ENCODE data around the gene DOCK3. TPM values are rescaled to one million over a fixed set of nuclear protein-coding genes. Genes with fewer than 3 reads are reported as not detected.
"Not testable (repeated sequence)": the region's sequence is repeated elsewhere in the genome, so short reads cannot be mapped to it uniquely, and the experiment has no call there.

The DOCK3 gene
- total RNA-seq, 5 donors from 2014 or later (not counting 1 experiment from before 2014, with no cell fraction given) = 2.0 to 3.2 (median 2.6) TPM

DNA sequence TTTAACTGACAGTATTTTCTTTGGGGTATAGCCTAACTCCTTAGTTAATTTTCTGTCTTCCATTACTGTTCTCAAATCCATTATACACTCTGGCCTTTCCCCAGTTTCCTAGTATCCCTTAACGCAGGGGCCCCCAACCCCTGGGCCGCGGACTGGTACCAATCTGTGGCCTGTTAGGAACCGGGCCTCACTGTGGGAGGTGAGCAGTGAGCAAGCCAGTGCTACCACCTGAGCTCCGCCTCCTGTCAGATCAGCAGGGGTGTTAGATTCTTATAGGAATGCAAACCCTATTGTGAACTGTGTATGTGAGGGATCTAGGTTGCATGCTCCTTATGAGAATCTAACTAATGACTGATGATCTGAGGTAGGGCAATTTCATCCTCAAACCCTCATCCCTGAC is 75.1 kb downstream of the DOCK3 start:
- ChIA-PET POLR2A (no interaction called here), CTCF (no interaction called here)
- Histone ChIP-seq H3K4me1 (ENCODE audit: control insufficient read depth in 1 of 2, extremely low read depth in 1 of 2, insufficient read depth in 2 of 2, low read length in 2 of 2) (no peaks in the 10 kb centered on the region), H3K4me3 (ENCODE audit: control insufficient read depth in 1 of 2, extremely low read depth in 1 of 2, low read length in 1 of 2) (no peak overlapping the region), H3K9me3 (no peaks in the 10 kb centered on the region), H3K27ac (ENCODE audit: low read length) (no peak overlapping the region), H3K27me3 (replicated peaks in 1 of 2; ENCODE audit: control insufficient read depth in 2 of 2, extremely low read depth in 1 of 2, insufficient read depth in 2 of 2, low read length in 1 of 2) (no peaks in the 10 kb centered on the region), H3K36me3 (ENCODE audit: control insufficient read depth in 2 of 2, extremely low read depth in 1 of 2, insufficient read depth in 1 of 2, low read length in 1 of 2) (no peaks in the 10 kb centered on the region)
- Mint-ChIP-seq H3K27ac (no peak overlapping the region), H3K4me3 (no peak overlapping the region), H3K36me3 (no peaks in the 10 kb centered on the region), H3K27me3 (no peaks in the 10 kb centered on the region), H3K9me3 (no peaks in the 10 kb centered on the region), H3K4me1 (no peaks in the 10 kb centered on the region)
- DNase-seq (no peak), ATAC-seq (replicated peaks in 1 of 4) (no peak)
- 89% methylated on average over 5 of the region's 5 CpGs for WGBS (ENCODE audit: insufficient coverage)

GRCh38 chr3:50759015-50759414 is 84.3 kb downstream of the DOCK3 start:
- Mint-ChIP-seq H3K27ac (no peak overlapping the region), H3K36me3 (no peaks in the 10 kb centered on the region), H3K27me3 (no peaks in the 10 kb centered on the region), H3K9me3 (peaks cover 0 to 10% (median 4%) of the 10 kb centered on the region in 3 donors), H3K4me1 (no peaks in the 10 kb centered on the region), H3K4me3 (no peak overlapping the region)
- no peak overlapping the region for H3K27ac ChIP-seq (ENCODE audit: low read length)
- no peak overlapping the region for H3K4me3 ChIP-seq (ENCODE audit: control insufficient read depth in 1 of 2, extremely low read depth in 1 of 2, low read length in 1 of 2)
- ATAC-seq (replicated peaks in 1 of 4) = no peak
- DNase-seq = no peak
- no peaks in the 10 kb centered on the region for H3K4me1 ChIP-seq (ENCODE audit: control insufficient read depth in 1 of 2, extremely low read depth in 1 of 2, insufficient read depth in 2 of 2, low read length in 2 of 2)
- H3K27me3 ChIP-seq (replicated peaks in 1 of 2; ENCODE audit: control insufficient read depth in 2 of 2, extremely low read depth in 1 of 2, insufficient read depth in 2 of 2, low read length in 1 of 2) = no peaks in the 10 kb centered on the region
- ChIA-PET POLR2A (no interaction called here), CTCF (no interaction called here)
- no peaks in the 10 kb centered on the region for H3K36me3 ChIP-seq (ENCODE audit: control insufficient read depth in 2 of 2, extremely low read depth in 1 of 2, insufficient read depth in 1 of 2, low read length in 1 of 2)
- no CpG with 5 or more reads among the region's 5 CpGs for WGBS (ENCODE audit: insufficient coverage)
- H3K9me3 ChIP-seq = no peaks in the 10 kb centered on the region

DNA sequence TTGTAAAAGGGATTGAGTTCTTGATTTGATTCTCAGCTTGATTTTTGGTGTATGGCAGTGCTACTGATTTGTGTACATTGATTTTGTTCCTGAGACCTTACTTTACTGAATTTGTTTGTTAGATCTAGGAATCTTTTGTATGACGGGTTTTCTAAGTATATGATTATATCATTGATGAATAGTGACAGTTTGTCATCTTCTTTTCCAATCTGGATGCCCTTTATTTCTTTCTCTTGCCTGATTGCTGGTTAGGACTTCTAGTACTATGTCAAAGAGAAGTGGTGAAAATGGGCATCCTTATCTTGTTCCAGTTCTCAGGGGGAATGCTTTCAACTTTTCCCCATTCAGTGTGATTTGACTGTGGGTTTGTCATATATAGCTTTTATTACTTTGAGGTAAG is 103.0 kb downstream of the DOCK3 start:
- no peaks in the 10 kb centered on the region for H3K27me3 ChIP-seq (replicated peaks in 1 of 2; ENCODE audit: control insufficient read depth in 2 of 2, extremely low read depth in 1 of 2, insufficient read depth in 2 of 2, low read length in 1 of 2)
- no peak overlapping the region for H3K27ac ChIP-seq (ENCODE audit: low read length)
- Mint-ChIP-seq H3K27me3 (peaks cover 5 to 13% of the 10 kb centered on the region in 2 donors), H3K4me3 (no peak overlapping the region), H3K9me3 (peaks cover 1 to 7% (median 4%) of the 10 kb centered on the region in 3 donors), H3K36me3 (peaks cover 12% of the 10 kb centered on the region), H3K4me1 (no peaks in the 10 kb centered on the region), H3K27ac (no peak overlapping the region)
- H3K36me3 ChIP-seq (ENCODE audit: control insufficient read depth in 2 of 2, extremely low read depth in 1 of 2, insufficient read depth in 1 of 2, low read length in 1 of 2) = no peaks in the 10 kb centered on the region
- WGBS (ENCODE audit: insufficient coverage) = no CpG with 5 or more reads among the region's 1 CpG
- ChIA-PET POLR2A (interaction anchor here in 1 of 2 donors (0.6 kb wide), 1 partner anchor 14 kb away, joined by 3 read pairs; no protein-coding TSS in a partner anchor), CTCF (no interaction called here)
- H3K4me1 ChIP-seq (ENCODE audit: control insufficient read depth in 1 of 2, extremely low read depth in 1 of 2, insufficient read depth in 2 of 2, low read length in 2 of 2) = no peaks in the 10 kb centered on the region
- H3K4me3 ChIP-seq (ENCODE audit: control insufficient read depth in 1 of 2, extremely low read depth in 1 of 2, low read length in 1 of 2) = no peak overlapping the region
- no peak for ATAC-seq (replicated peaks in 1 of 4)
- no peak for DNase-seq
- no peaks in the 10 kb centered on the region for H3K9me3 ChIP-seq

DNA sequence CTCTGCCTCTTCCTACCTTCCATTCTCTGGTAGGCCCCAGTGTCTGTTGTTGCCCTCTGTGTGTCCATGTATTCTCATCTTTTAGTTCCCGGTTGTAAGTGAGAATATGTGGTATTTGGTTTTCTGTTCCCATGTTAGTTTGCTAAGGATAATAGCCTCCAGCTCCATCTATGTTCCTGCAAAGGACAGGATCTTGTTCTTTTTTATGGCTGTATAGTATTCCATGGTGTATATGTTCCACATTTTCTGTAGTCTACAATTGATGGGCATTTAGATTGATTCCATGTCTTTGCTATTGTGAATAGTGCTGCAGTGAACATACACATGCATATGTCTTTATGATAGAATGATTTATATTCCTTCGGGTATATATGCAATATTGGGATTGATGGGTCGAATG is 107.0 kb downstream of the DOCK3 start:
- peaks cover 11 to 24% (median 14%) of the 10 kb centered on the region in 3 donors for H3K9me3 Mint-ChIP-seq
- H3K9me3 ChIP-seq; H3K4me1 ChIP-seq (ENCODE audit: control insufficient read depth in 1 of 2, extremely low read depth in 1 of 2, insufficient read depth in 2 of 2, low read length in 2 of 2); CTCF ChIA-PET; H3K27me3 ChIP-seq (replicated peaks in 1 of 2; ENCODE audit: control insufficient read depth in 2 of 2, extremely low read depth in 1 of 2, insufficient read depth in 2 of 2, low read length in 1 of 2); DNase-seq; POLR2A ChIA-PET; H3K36me3 ChIP-seq (ENCODE audit: control insufficient read depth in 2 of 2, extremely low read depth in 1 of 2, insufficient read depth in 1 of 2, low read length in 1 of 2); ATAC-seq (replicated peaks in 1 of 4); H3K27ac ChIP-seq (ENCODE audit: low read length); H3K4me3 ChIP-seq (ENCODE audit: control insufficient read depth in 1 of 2, extremely low read depth in 1 of 2, low read length in 1 of 2); H3K4me1 Mint-ChIP-seq; H3K27ac Mint-ChIP-seq; H3K4me3 Mint-ChIP-seq: not testable (repeated sequence)
- peaks cover 3 to 11% of the 10 kb centered on the region in 2 donors for H3K27me3 Mint-ChIP-seq
- no CpG with 5 or more reads among the region's 3 CpGs for WGBS (ENCODE audit: insufficient coverage)
- peaks cover 29% of the 10 kb centered on the region for H3K36me3 Mint-ChIP-seq

DNA sequence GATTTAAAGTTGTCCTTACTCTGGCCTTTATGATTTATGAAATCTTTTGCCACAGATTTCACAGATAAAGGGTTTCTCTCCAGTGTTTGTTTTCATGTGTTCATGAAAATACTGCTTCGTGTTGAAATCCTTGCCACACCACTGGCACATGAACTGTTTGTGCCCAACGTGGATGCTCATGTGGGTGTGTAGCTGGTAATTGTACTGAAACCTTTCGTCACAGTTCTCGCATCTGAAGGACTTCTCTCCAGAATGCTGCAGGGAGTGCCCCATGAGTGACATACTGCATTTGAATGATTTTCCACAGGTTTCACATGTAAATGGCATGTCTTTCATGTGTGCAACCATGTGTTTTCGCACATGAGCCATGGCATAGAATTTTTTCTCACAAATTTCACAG is 111.9 kb downstream of the DOCK3 start:
- Mint-ChIP-seq H3K4me1 (no peaks in the 10 kb centered on the region), H3K27ac (no peak overlapping the region), H3K4me3 (no peak overlapping the region), H3K36me3 (peaks cover 27% of the 10 kb centered on the region), H3K9me3 (peaks cover 11 to 23% (median 14%) of the 10 kb centered on the region in 3 donors), H3K27me3 (peaks cover 2 to 8% of the 10 kb centered on the region in 2 donors)
- no peaks in the 10 kb centered on the region for H3K4me1 ChIP-seq (ENCODE audit: control insufficient read depth in 1 of 2, extremely low read depth in 1 of 2, insufficient read depth in 2 of 2, low read length in 2 of 2)
- WGBS (ENCODE audit: insufficient coverage) = 100% methylated on average over 4 of the region's 5 CpGs
- no peaks in the 10 kb centered on the region for H3K27me3 ChIP-seq (replicated peaks in 1 of 2; ENCODE audit: control insufficient read depth in 2 of 2, extremely low read depth in 1 of 2, insufficient read depth in 2 of 2, low read length in 1 of 2)
- H3K36me3 ChIP-seq (ENCODE audit: control insufficient read depth in 2 of 2, extremely low read depth in 1 of 2, insufficient read depth in 1 of 2, low read length in 1 of 2) = no peaks in the 10 kb centered on the region
- ChIA-PET POLR2A (no interaction called here), CTCF (no interaction called here)
- H3K27ac ChIP-seq (ENCODE audit: low read length) = no peak overlapping the region
- no peaks in the 10 kb centered on the region for H3K9me3 ChIP-seq
- ATAC-seq (replicated peaks in 1 of 4) = no peak
- no peak overlapping the region for H3K4me3 ChIP-seq (ENCODE audit: control insufficient read depth in 1 of 2, extremely low read depth in 1 of 2, low read length in 1 of 2)
- DNase-seq = no peak

- no CpG with 5 or more reads among the region's 3 CpGs for WGBS (ENCODE audit: insufficient coverage)
- H3K36me3 ChIP-seq (ENCODE audit: control insufficient read depth in 2 of 2, extremely low read depth in 1 of 2, insufficient read depth in 1 of 2, low read length in 1 of 2); H3K36me3 Mint-ChIP-seq; H3K27ac Mint-ChIP-seq; CTCF ChIA-PET; H3K9me3 Mint-ChIP-seq; DNase-seq; H3K4me3 ChIP-seq (ENCODE audit: control insufficient read depth in 1 of 2, extremely low read depth in 1 of 2, low read length in 1 of 2); H3K4me1 ChIP-seq (ENCODE audit: control insufficient read depth in 1 of 2, extremely low read depth in 1 of 2, insufficient read depth in 2 of 2, low read length in 2 of 2); H3K9me3 ChIP-seq; H3K27ac ChIP-seq (ENCODE audit: low read length); H3K4me1 Mint-ChIP-seq; H3K4me3 Mint-ChIP-seq; H3K27me3 ChIP-seq (replicated peaks in 1 of 2; ENCODE audit: control insufficient read depth in 2 of 2, extremely low read depth in 1 of 2, insufficient read depth in 2 of 2, low read length in 1 of 2); ATAC-seq (replicated peaks in 1 of 4): not testable (repeated sequence)
- H3K27me3 Mint-ChIP-seq = peaks cover 2 to 11% of the 10 kb centered on the region in 2 donors
- POLR2A ChIA-PET = interaction anchor here in 1 of 2 donors (0.7 kb wide), 1 partner anchor 558 kb away, joined by 12 read pairs; no protein-coding TSS in a partner anchor
These were observed 116.2 kb downstream of the DOCK3 start for GRCh38 chr3:50790894-50791293.

GRCh38 chr3:50792568-50792967 is 117.8 kb downstream of the DOCK3 start:
- DNase-seq (no peak), ATAC-seq (replicated peaks in 1 of 4) (no peak)
- Mint-ChIP-seq H3K9me3 (no peaks in the 10 kb centered on the region), H3K4me1 (no peaks in the 10 kb centered on the region), H3K27ac (no peak overlapping the region), H3K4me3 (no peak overlapping the region), H3K27me3 (peaks cover 7 to 17% of the 10 kb centered on the region in 2 donors), H3K36me3 (peaks cover 4% of the 10 kb centered on the region)
- Histone ChIP-seq H3K4me3 (ENCODE audit: control insufficient read depth in 1 of 2, extremely low read depth in 1 of 2, low read length in 1 of 2) (no peak overlapping the region), H3K27me3 (replicated peaks in 1 of 2; ENCODE audit: control insufficient read depth in 2 of 2, extremely low read depth in 1 of 2, insufficient read depth in 2 of 2, low read length in 1 of 2) (peaks cover 0 to 6% of the 10 kb centered on the region in 2 experiments), H3K36me3 (ENCODE audit: control insufficient read depth in 2 of 2, extremely low read depth in 1 of 2, insufficient read depth in 1 of 2, low read length in 1 of 2) (no peaks in the 10 kb centered on the region), H3K4me1 (ENCODE audit: control insufficient read depth in 1 of 2, extremely low read depth in 1 of 2, insufficient read depth in 2 of 2, low read length in 2 of 2) (no peaks in the 10 kb centered on the region), H3K9me3 (no peaks in the 10 kb centered on the region), H3K27ac (ENCODE audit: low read length) (no peak overlapping the region)
- WGBS (ENCODE audit: insufficient coverage) = 87% methylated on average over 3 of the region's 4 CpGs
- POLR2A ChIA-PET = interaction anchor here in 1 of 2 donors (0.7 kb wide), 1 partner anchor 591 kb away, joined by 3 read pairs; no protein-coding TSS in a partner anchor
- CTCF ChIA-PET = no interaction called here
